NB4 (cell line): ENCODE measurements around the gene MBNL2.

Experiments
- DNase-seq: peaks from one replicate; pipeline ENCODE4 v3.0.0; 2010; ENCODE audit warnings: low read depth
- H3K4me3 ChIP-seq: one replicate; pipeline ENCODE4 v1.5.1; 2011; ENCODE audit warnings: mild to moderate bottlenecking, low read depth, low read length, moderate library complexity
- MYC ChIP-seq: IDR thresholded peaks from 2 replicates; pipeline ENCODE4 v1.6.1; 2011; ENCODE audit warnings: low read depth, low read length
- POLR2A ChIP-seq: IDR thresholded peaks from 2 replicates; pipeline ENCODE4 v1.6.1; 2011; ENCODE audit warnings: mild to moderate bottlenecking; ENCODE audit not compliant: insufficient read length; ENCODE audit errors: extremely low read depth
- TF ChIP-seq, protein P1 (sequence below): IDR thresholded peaks from one replicate; pipeline ENCODE4 v1.5.1; 2012; ENCODE audit warnings: low read depth, low read length
- TF ChIP-seq, protein P2 (sequence below): IDR thresholded peaks from 2 replicates; pipeline ENCODE4 v1.6.1; 2011; ENCODE audit warnings: low read depth, low read length

The MBNL2 gene

DNA sequence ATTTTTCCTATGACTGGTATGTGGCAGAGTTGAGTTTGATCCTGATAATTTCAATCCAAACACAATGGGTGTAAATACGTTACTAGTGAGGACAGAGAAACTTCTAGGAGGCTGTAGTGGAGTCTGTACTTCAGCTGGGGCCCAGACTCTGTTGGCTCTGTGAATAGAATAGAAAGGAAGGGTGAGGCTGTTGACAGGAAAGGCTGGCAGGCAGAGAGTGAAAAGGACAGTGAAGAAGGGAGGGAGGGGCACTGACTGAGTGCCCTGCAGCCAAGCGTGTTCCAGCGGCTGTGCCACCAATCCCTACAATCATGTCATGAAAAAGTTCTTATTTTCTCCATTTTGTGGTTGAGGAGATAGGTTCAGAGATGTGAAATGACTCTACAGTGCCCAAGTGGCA lies 80.5 kb downstream of the MBNL2 start:
- TF ChIP-seq, protein P1, sequence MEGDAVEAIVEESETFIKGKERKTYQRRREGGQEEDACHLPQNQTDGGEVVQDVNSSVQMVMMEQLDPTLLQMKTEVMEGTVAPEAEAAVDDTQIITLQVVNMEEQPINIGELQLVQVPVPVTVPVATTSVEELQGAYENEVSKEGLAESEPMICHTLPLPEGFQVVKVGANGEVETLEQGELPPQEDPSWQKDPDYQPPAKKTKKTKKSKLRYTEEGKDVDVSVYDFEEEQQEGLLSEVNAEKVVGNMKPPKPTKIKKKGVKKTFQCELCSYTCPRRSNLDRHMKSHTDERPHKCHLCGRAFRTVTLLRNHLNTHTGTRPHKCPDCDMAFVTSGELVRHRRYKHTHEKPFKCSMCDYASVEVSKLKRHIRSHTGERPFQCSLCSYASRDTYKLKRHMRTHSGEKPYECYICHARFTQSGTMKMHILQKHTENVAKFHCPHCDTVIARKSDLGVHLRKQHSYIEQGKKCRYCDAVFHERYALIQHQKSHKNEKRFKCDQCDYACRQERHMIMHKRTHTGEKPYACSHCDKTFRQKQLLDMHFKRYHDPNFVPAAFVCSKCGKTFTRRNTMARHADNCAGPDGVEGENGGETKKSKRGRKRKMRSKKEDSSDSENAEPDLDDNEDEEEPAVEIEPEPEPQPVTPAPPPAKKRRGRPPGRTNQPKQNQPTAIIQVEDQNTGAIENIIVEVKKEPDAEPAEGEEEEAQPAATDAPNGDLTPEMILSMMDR, result no peak
- TF ChIP-seq, protein P2, sequence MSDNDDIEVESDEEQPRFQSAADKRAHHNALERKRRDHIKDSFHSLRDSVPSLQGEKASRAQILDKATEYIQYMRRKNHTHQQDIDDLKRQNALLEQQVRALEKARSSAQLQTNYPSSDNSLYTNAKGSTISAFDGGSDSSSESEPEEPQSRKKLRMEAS, result no peak
- TF ChIP-seq MYC (no peak), POLR2A (no peak)
- no peak for DNase-seq
- H3K4me3 ChIP-seq, result no peak overlapping the region

DNA sequence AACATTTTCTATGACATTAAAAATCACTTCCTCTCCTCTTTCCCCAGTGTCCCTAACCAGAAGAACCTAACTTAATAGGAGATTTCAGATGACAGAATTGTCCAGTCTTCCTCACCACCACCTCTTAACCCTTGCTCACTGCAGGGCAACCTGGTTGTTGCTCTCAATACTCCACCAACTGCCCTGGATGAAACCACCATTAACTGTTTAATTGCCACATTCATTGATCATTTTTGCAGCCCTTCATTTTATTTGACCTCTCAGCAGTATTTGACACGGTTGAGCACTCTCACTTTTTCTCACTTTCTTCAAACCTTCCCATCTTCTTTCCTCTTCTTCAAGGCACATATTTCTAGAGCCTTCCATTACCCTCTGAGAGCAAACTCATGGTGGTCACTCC lies 84.0 kb downstream of the MBNL2 start:
- no peak for DNase-seq
- TF ChIP-seq POLR2A, result no peak

DNA sequence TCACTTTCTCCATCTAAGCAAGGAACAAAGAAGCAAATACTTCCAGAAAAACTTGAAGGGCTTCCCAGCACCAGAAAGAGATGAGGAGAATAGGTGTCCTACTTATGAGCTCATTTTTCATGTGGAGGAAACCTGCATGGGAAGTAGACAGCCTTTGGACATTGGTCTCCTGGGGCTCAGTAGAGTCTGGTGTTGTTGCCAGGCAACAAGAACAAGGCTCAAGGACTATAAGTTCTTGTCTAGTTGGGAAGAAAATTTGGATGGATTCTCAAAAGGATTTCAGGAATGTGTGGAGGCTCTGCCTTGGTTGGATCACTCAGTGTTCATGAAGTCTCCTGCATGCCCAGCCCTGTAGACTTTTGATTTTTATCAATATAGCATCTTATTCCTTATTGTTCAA lies 84.5 kb downstream of the MBNL2 start:
- no peak for DNase-seq
- TF ChIP-seq MYC, result no peak
- TF ChIP-seq, protein P1, result no peak
- TF ChIP-seq POLR2A, result no peak
- TF ChIP-seq, protein P2, result no peak
- H3K4me3 ChIP-seq, result no peak overlapping the region

More for the DNA sequence above, 84.0 kb downstream of the MBNL2 start:
- H3K4me3 ChIP-seq, result no peak overlapping the region

DNA sequence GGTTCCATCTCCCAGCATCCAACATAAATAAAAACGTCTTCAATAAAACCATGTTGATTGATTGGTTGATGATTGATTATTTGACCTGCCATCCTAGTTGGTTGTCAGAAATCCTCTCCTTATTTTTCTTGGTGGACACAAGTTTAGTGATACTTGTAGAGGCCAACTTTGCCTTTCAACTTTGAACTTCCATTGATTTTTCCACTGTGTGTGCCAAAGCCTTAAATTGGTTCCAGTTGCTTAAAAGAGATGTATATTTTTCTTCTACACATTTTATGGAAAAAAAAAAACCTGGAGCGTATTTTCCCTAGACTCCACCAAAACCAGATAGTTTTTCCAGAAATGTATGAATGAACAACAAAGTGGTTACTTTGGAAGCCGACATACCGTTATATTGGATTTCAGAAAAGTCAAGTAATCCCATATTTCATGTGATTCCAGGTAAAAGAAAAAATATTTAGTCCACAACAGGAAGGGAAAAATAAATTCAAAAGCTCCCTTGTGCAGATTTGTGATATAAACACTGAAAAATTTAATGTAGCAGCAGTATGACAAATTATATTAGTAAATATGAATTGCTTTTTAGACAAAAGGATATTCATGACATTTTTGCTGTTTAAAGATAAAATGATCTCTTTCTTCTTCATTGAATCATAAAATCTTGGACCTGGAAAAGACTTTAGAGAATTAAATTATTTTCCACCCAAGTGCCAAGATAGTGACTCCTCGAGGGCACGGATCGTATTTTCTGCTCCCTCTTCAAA lies 85.2 kb downstream of the MBNL2 start:
- no peak for TF ChIP-seq POLR2A
- TF ChIP-seq, protein P2, result no peak
- TF ChIP-seq, protein P1, result no peak
- TF ChIP-seq MYC, result no peak
- H3K4me3 ChIP-seq, result no peak overlapping the region
- DNase-seq, result no peak

DNA sequence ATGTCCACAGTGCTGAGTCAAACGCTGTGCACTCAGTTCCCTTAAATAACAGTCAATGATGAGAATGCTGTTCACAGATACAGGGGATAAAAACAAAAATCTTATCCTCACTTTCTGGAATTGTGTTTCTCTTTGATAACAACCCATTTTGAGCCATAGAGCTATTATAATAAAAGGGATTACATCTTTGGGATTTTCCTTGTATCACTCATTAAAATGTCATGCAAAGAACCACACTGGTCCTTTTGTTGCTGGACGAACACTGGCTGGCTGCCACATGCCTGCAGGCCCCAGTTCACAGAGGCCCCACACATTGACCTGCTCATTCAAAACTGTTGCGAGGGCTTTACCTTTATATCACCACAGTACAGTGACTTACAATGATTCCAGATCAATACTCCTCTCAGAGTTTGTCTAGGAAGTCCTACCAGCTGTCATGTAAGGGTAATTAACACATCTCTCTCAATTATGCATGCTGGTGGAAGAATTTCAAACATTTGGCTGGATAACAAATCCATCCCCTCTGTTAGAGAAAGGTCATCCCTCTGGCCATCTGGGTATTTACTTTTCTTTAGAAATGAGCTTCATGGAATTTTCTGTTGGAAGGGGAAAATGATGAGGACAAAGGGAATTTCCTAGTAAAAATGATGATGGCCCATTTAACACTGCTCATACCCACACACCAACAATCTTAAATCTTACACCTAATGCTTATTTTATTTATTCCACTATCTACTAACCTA lies 85.9 kb downstream of the MBNL2 start:
- H3K4me3 ChIP-seq, result no peak overlapping the region
- DNase-seq, result no peak
- TF ChIP-seq POLR2A (no peak), MYC (no peak)
- TF ChIP-seq, protein P1, result no peak
- TF ChIP-seq, protein P2, result no peak

DNA sequence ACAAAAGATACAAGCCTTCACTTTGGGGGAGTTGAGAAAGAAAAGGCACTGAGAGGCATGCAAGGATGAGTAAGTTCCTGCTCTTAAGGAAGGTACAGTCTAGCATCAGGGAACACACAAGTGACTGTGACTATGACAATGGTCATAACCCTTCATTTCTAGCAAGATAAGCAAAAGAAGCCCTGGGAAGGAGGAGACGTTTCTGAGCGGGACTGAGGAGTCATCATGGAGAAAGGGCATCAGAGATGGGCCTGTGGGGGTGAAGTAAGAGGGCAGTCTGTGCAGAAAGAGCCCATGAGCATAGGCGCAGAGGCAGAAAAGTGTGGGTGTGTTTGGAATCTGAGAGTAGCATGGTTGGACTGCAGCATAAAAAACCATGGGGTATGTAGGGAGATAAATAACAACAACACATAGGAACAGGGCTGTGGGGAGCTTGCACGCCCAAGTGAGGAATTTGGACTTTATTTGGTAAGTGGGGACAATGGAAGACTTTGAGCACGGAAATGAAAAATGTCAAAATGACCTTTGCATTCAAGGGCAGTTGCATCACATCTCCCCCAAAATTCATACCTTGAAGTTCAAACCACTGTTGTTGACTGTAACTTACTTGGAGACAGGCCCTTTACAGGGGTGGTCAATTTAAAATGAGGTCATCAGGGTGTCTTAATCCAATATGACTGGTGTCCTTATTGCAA lies 86.7 kb downstream of the MBNL2 start:
- H3K4me3 ChIP-seq, result no peak overlapping the region
- TF ChIP-seq, protein P2, result no peak
- TF ChIP-seq, protein P1, result no peak
- no peak for TF ChIP-seq MYC
- no peak for DNase-seq
